NCI-H345 (cell line): ENCODE data around the gene COMMD9.

Source experiments
- DNase-seq: peaks from one replicate; lab custom pipeline; 2025; lab: John Stamatoyannopoulos, UW

COMMD9 gene

GRCh38 chr11:36257351-36257750 lies 31.9 kb downstream of the COMMD9 start:
- DNase-seq: no peak

- no peak for DNase-seq
Observed at GRCh38 chr11:36254713-36255112, 34.5 kb downstream of the COMMD9 start.

- DNase-seq: peak; percentile 52
Observed at GRCh38 chr11:36253238-36253637, 36.0 kb downstream of the COMMD9 start.

GRCh38 chr11:36251823-36252222 lies 37.4 kb downstream of the COMMD9 start:
- DNase-seq: no peak

- DNase-seq: no peak
Observed at GRCh38 chr11:36249246-36249645, 40.0 kb downstream of the COMMD9 start.

GRCh38 chr11:36248436-36248835 lies 40.8 kb downstream of the COMMD9 start:
- no peak for DNase-seq

GRCh38 chr11:36247493-36247892 lies 41.7 kb downstream of the COMMD9 start:
- no peak for DNase-seq

GRCh38 chr11:36243641-36244040 lies 45.6 kb downstream of the COMMD9 start:
- no peak for DNase-seq

- no peak for DNase-seq
Observed at GRCh38 chr11:36241497-36241896, 47.7 kb downstream of the COMMD9 start.

GRCh38 chr11:36240801-36241200 lies 48.4 kb downstream of the COMMD9 start:
- DNase-seq: peak; percentile 46

GRCh38 chr11:36240173-36240572 lies 49.1 kb downstream of the COMMD9 start:
- no peak for DNase-seq

GRCh38 chr11:36239636-36240035 lies 49.6 kb downstream of the COMMD9 start:
- no peak for DNase-seq

GRCh38 chr11:36238881-36239280 lies 50.3 kb downstream of the COMMD9 start:
- DNase-seq: no peak

GRCh38 chr11:36238036-36238631 lies 51.1 kb downstream of the COMMD9 start:
- DNase-seq: no peak

GRCh38 chr11:36237391-36237790 lies 51.8 kb downstream of the COMMD9 start:
- no peak for DNase-seq

- DNase-seq: no peak
Observed at GRCh38 chr11:36235750-36236149, 53.5 kb downstream of the COMMD9 start.

GRCh38 chr11:36234825-36235224 lies 54.4 kb downstream of the COMMD9 start:
- DNase-seq: no peak

- DNase-seq: peak; percentile 42
Observed at GRCh38 chr11:36233204-36233603, 56.0 kb downstream of the COMMD9 start.

- no peak for DNase-seq
Observed at GRCh38 chr11:36230779-36231699, 58.2 kb downstream of the COMMD9 start.

- no peak for DNase-seq
Observed at GRCh38 chr11:36229091-36229705, 60.0 kb downstream of the COMMD9 start.

- no peak for DNase-seq
Observed at GRCh38 chr11:36228689-36229088, 60.5 kb downstream of the COMMD9 start.

GRCh38 chr11:36227044-36227443 lies 62.2 kb downstream of the COMMD9 start:
- no peak for DNase-seq
